GM18507 (cell line): ENCODE results near the gene BMERB1.
"Not testable (repeated sequence)": the region's sequence is repeated elsewhere in the genome, so short reads cannot be mapped to it uniquely, and the experiment has no call there.

Source experiments
- DNase-seq: peaks from one replicate; pipeline ENCODE4 v3.0.0; 2011; ENCODE audit warnings: low read depth; ENCODE audit not compliant: insufficient read length; ENCODE audit errors: extremely low spot score
- FAIRE-seq: peaks from 2 replicates; lab custom pipeline; 2011; peaks lifted over from hg19 to GRCh38; lab: Jason Lieb, UNC

The BMERB1 gene

DNA sequence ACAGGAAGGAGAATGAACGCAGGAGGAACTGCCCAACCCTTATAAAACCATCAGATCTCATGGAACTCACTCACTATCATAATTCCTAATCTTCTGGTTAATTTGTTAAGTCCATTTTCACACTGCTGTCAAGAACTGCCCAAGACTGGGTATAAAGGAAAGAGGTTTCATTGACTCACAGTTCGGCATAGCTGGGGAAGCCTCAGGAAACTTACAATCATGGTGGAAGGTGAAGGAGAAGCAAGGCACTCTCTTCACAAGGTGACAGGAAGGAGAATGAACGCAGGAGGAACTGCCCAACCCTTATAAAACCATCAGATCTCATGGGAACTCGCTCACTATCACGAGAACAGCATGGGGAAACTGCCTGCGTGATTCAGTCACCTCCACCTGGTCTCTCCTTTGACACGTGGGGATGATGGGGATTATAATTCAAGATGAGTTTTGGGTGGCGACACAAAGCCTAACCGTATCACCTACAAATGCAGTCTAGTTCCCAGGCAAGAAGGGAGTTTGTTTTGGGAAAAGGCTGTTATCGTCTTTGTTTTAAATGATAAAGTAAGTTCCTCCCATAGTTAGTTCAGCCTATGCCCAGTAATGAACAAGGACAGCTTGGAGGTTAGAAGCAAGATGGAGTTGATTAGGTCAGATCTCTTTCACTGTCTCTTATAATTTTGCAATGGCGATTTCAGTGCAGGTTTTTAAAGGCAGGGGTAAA, 139.7 kb downstream of the BMERB1 start:
- DNase-seq, FAIRE-seq: not testable (repeated sequence)

DNA sequence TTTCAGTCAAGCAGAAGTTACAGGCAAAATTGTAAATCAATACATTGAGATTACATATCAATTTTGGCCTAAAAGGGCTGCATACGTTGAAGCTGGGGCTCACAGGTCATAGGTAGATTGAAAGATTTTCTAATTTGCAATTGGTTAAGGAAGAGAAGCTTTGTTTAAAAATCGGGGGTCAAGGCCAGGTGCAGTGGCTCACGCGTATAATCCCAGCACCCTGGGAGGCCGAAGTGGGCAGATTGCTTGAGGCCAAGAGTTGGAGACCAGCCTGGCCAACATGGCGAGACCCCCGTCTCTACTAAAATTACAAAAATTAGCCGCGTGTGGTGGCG, 140.2 kb downstream of the BMERB1 start:
- FAIRE-seq (no peak), DNase-seq (no peak)

DNA sequence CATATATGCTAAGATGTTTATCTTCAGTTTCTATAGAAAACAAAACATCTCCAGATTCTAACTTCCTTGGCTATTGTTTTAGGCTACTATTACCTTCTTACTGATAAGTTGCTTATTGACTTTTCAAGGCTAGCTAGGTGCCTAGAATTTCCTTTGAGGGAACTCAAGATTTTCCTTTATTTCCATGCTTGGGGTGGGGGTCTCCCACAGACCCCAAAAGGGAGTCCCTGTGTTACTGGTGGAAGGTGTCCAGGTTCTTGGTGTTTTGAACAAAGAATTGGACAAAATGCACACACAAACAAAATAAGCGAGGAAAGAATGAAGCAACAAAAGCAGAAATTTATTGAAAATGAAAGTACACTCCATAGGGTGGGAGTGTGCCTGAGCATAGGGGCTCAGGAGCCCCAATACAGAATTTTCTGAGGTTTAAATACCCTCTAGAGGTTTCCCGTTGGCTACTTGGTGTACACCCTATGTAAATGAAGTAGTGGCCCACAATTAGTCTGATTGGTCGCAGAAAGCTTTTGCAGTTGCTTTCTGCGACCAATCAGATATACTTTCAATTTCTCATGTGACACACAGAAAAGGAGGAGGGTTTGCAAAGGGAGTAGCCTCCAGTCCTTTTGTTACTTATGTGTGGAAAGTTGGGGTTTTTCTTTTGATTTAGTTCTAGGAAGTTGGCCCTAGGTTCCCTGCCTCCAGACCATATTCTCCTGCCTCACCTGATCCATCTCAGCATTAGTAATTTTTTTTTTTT, 141.1 kb downstream of the BMERB1 start:
- FAIRE-seq (no peak), DNase-seq (no peak)

DNA sequence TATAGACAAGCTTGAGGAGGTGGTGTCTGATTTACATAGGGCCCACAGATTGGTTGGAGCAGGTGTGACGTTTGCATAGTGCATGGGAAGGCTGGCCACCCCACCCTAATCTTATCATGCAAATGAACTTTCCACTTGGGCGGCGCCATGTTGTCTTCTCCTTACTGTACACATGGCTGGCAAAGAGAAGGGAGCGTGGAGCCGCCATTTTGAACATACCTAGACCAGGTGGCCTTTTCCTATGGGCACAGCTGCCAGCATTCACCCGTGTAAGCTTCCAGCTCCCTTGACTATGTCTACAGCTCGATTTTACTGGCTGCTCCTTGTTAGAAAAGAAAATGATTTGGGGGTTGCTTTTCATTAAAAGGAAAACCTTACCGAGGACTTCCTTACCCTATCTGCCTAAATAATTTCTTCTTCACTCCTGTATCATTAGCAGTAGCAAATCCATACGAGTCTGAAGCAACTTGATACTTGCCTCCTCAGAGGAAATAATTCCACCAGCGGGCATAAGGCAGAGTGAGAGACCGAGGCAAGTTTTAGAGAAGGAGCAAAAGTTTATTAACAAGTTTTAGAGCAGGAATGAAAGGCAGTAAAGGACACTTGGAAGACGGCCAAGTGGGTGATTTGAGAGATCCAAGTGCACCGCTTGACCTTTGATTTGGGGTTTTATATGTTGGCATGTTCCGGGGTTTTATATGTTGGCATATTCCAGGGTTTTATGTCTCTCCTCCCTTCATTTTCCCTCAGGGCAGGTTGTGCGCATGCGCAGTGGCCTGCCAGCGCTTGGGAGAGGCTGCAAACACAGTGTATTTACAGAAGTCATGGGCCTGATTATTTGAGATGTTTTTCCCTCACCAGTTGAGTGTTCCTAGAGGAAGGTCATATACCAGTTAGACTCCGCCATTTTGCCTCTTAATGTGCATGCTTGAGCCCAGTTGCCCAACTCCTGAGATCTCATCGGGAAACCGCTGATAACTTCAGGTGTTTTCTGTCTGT, 142.9 kb downstream of the BMERB1 start:
- DNase-seq, result no peak
- FAIRE-seq, result no peak

DNA sequence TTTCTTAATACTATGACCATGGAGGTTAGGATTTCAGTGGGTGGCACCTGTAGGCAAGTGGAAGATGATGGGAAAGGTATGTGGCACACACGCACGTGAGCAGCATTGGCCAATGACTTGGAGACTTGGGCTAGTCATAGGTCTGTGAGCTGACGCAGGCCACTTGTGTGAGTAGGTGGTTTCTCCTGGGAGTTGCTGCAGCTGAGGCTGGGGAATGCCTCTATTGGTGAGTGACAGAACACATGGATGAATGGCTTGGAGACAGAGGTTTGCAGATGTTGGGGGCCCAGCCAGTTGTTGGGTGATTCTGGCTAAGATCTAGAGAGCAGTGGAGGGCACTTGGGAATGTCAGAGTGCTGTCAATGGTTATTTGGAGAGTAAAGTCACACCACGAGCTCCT, 144.4 kb downstream of the BMERB1 start:
- no peak for DNase-seq
- FAIRE-seq, result no peak

DNA sequence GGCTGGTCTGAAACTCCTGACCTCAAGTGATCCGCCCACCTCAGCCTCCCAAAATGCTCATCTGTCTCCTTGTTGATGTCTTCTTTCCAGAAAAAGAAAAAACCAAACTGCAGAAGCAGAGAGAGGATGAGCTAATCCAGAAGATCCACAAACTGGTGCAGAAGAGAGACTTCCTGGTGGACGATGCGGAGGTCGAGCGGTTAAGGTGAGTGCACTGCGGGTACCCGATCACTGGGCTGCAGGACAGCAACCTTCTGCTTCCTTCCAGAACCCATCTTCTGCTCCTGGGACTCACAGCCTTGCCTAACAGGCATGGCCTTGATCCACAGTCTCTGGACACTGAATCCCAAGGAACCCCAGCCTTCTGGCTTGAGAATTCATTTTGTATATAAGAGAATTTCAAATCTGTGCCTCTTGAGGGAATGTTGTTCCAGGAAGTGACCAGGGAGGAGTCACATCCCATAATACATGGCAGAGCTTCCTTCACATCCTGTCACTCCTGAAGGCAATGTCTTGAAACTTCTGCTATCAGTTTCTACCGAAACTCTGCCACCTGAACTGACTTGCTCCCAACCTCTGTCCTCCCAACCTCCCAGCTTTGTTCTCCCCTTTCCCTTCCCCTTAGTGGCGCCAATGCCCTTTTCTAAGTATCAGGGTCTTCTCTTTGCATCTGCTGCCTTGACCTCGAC, 146.9 kb downstream of the BMERB1 start:
- no peak for FAIRE-seq

DNA sequence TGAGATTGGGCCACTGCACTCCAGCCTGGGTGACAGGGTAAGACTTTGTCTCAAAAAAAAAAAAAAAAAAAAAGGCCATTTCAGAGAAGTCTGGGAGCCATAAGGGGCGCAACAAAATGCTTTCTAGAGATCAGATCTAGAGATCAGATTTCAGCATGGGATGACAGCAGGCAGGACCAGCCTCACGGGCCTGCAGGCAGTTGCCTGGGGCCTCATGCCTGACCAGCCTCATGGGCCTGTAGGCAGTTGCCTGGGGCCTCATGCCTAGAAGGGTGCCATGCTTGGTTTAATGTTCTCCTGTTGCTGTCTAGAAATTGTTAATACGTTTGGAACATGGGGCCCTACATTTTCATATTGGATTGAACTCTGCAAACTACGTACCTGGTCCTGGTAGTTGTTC, 149.1 kb downstream of the BMERB1 start:
- FAIRE-seq, result no peak
- no peak for DNase-seq

More for the DNA sequence above, 146.9 kb downstream of the BMERB1 start:
- no peak for DNase-seq

DNA sequence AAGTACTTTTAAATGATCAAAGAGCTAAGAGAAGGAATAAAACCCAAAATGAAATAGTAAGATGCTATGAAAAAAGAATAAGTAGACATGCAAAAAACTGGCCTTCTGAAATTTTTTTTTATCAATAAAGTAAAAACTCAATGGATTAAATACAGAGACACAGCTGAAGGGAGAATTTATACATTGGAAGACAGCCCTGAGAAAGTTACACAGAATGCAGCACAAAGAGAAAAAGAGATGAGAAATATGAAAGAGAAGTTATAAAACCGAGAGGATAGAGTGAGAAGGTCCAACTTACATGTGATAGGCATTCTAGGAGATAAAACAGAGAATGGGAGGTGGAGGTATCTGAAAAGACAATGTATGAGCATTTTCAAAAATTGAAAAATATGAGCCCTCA, 151.6 kb downstream of the BMERB1 start:
- DNase-seq, result no peak
- FAIRE-seq, result no peak

DNA sequence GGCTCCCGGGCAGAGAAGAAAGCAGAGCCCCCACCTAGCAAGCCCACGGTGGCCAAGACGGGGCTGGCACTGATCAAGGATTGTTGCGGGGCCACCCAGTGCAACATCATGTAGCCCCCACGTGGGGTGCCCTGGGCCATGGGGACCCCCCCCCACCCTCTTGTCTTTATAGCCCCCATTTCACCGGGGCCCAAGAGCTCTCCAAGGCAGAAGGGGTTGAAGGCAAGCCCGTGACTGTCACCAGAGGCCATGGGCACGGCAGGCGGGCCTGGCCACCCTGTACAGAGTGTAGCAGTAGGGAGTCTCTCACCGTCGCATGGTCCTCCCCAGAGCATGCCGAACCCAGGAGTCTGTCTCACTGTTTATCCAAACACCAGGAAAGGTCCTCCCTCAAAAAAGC, 152.3 kb downstream of the BMERB1 start:
- FAIRE-seq (no peak), DNase-seq (no peak)

DNA sequence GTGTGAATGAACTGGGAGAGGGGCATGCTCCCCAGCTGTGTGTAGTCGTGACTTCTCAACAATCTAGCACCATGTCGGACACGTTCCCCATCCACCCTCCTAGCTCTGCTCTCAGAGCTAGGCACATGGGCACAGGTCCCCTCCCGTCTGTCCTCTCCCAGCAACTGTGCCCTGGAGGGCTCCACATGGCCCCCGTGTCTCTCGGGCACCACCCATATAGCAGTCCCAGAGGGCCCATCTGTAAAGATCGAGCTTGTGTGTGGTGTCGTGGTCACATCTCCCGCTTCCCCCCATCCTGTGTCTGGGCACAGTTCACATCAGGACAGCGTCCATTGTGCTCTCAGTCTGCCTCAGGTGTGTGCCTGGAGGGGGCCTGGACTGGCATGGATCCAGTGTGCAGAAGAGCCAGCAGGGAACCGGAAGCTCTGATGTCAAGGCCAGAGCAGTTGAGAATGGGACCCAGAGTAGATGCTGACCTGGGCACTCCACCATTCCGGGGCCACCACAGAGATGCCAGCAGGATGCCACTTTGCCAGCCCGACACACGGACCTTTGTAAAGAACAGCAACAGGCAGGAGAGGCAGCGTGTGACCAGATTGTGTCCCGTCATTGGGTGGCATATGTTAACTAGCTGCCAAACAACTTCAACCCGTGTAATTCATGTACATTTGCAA, 152.9 kb downstream of the BMERB1 start:
- no peak for FAIRE-seq
- no peak for DNase-seq

DNA sequence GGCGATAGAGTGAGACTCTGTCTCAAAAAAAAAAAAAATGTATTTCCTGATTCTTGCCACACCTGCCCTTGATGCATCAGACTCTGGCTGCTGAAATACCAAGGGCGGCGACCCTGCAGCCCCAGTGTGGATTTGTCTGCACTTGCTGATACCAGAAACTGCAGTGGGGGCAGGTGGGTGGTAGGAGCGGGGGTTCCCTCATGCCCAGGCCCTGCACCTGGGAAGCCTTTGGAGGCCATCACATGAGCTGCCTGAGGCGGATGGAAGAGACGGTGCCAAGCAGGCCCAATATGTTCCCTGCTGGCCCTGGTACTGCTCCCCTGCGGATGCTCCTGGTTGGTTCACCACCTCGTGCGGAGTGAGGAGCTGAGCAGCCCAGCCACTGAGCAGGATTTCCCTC, 157.9 kb downstream of the BMERB1 start:
- DNase-seq (no peak), FAIRE-seq (no peak)

DNA sequence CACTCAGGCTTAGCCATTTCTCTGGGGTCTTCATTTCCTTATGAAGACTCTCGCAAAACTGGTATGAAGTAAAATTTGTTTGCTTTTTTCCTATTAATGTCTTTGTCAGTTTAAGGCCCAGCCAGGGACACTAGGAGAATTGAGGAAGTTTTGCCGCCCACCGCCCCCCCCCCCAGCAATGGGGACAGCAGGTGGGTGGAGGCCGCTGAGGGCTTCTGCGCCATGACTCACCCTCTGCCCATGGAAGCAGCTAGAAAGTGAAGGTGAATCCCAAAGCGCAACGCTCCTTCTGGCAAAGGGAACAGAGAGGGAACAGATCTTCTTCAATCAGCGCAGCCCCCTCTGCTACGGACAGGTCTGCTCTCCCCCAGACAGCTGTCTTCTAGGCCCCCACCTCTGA, 158.8 kb downstream of the BMERB1 start:
- no peak for DNase-seq

DNA sequence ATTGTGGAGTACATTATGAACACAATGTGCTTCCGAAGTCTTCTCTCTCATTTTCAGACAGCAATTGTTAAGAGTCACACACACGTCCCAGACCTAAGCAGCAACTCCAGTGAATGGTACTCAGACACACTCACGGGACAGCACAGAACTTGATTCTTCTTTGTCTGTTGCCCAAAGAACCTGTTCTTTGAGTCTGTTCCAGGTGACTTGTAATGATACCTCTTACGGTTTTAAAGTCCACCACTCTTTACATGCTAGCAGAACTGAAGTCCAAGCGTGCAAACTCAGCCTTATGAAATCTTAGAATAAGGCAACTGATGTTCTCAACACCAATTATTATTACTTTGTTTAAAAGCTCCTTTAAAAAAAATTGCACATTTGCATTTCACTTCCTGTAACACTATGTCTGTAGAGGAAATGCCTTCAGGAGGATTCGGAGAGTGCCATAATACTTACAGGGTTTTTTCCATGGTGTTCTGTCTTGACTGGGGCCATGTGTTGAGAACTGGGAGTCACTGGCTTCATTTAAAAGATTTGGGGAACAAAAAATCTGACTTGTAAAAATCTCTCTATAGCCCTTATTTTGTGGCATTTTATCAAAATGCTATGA, 160.4 kb downstream of the BMERB1 start:
- DNase-seq, result no peak
- FAIRE-seq, result no peak

More for the DNA sequence above, 158.8 kb downstream of the BMERB1 start:
- FAIRE-seq, result no peak

DNA sequence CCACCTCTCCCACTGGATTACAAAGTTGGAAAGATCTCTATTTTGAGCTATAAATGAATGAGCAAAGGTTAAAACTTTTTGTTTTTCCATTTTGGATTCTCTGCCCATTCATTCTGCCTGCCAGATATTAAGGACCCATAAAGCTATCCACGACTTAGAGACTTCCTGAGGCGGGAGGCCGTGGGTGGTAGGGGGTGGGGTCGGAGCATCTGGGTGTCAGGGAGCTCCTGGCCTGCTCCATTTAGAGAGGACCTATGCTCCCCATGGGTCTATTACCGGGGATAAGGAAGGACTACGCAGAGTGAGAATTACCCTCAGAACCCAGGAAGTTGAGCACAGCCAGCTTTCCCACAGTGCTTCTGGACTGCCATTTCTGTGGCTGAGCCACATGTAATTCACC, 162.7 kb downstream of the BMERB1 start:
- DNase-seq (no peak), FAIRE-seq (no peak)

DNA sequence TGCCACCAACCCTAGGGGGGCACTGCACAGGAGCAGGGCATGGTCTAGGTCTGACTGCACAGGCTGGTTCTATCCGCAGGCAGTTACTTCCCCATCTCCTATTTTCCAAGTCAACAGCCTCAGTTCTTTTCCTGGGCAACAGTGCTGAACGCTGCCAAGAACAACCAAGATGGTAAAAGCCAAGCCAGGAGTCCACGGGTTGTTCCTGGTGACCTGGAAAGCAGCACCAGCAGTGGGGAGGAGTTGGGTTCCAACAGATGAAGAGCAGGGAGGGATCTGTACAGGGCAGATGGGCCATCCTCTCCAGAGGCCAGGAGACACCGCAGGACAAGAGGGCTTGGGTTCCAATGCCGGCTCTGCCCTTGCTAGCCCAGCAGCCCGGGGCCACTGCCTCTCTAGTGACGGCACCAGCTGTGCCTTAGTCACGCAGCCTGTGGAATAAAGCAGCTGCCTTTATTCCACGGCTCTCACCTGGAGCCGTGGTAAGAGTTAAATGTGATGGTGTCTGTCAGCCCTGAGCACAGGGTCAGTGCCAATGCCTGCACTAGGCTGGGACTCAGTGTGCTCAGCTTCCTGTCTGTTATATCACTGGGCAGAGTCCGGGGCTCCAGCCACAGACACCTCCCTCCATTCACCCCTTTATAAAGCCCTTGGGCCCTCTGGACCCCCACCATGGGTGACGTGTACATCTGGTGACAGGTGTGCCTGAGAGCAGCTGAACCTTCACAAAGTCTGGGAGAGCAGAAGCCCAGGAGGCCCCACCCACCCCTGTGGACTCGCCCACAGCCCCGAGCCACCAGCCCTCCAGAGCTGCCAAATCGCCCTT, 163.6 kb downstream of the BMERB1 start:
- FAIRE-seq (no peak), DNase-seq (no peak)

DNA sequence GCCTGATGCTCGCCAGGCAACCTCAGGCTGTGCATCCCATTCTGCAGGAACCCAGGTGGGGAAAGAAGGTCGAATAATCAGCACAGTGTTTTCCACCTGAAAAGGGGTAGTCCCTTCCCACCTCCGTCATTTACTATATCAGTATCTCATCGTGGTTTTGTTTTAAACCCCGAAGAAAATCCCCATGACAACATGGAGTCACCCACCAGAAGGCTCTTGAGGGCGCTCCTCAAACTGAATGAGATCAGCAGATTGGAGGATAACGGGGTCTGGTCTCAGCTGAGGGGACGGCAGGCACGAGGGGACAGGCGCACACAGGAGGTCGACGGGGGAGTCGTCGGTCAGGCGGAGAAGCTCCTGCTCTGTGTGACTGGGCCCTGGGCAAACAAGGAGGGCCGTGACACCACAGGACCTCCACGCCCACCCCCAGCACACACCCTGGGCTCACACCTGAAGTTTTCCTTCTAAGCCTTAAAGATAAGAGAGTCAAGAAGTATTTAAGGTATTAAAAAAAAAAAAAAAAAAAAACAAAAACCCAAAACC, 164.3 kb downstream of the BMERB1 start:
- DNase-seq (no peak), FAIRE-seq (no peak)

DNA sequence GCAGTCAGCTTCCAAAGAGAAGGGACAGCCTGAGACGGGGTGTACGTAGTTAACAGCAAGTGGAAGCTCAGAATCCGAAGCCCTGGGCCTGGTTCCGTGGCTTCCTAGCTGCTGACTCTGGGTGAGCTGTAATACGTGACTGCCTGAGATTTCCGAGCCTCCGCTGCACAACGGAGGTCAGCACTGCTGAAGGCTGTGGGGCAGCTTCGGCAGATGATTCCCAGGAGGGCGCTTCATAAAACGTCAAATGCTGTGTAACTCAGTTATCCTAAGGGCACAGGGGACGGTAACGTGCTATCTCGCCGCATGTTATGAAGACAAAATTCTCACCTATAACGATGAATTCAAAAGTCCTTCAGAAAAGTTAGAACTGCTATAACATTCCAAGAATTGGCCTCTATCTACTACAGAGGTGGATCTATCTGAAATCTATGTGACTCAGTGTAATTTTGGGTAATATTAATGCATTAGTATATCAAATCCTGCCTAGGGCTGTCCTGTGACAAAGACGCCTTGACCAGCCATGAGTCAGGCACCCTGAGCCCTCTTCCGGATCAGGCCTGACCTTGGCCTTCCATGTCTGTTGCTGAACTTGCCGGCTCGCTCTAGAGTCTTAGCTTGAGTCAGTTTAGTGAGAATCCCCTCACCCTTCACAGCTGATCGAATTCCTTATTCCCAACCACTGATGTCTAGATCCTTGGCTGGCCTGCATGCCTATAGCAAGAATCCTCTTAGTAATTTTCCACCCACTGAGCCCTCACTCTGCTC, 165.1 kb downstream of the BMERB1 start:
- DNase-seq, result no peak
- FAIRE-seq, result no peak
